ENCODE data around the gene ATF2.
"Not testable (repeated sequence)": the region's sequence is repeated elsewhere in the genome, so short reads cannot be mapped to it uniquely, and the experiment has no call there.

The ATF2 gene

GRCh38 chr2:175164235-175164634 is 3.8 kb downstream of the ATF2 start:
- DNase-seq (ENCODE audit: low spot score): no peak

- no peak for DNase-seq (ENCODE audit: low spot score)
Observed at GRCh38 chr2:175158894-175159293, 9.1 kb downstream of the ATF2 start.

- DNase-seq (ENCODE audit: low spot score): no peak
Observed at GRCh38 chr2:175156534-175156933, 11.5 kb downstream of the ATF2 start.

GRCh38 chr2:175154661-175155082 is 13.3 kb downstream of the ATF2 start:
- no peak for DNase-seq (ENCODE audit: low spot score)

GRCh38 chr2:175152242-175152641 is 15.8 kb downstream of the ATF2 start:
- DNase-seq (ENCODE audit: low spot score): no peak

GRCh38 chr2:175151791-175152190 is 16.2 kb downstream of the ATF2 start:
- DNase-seq (ENCODE audit: low spot score): no peak

- DNase-seq (ENCODE audit: low spot score): no peak
Observed at GRCh38 chr2:175147186-175147585, 20.8 kb downstream of the ATF2 start.

GRCh38 chr2:175143678-175144077 is 24.3 kb downstream of the ATF2 start:
- no peak for DNase-seq (ENCODE audit: low spot score)

GRCh38 chr2:175143191-175143590 is 24.8 kb downstream of the ATF2 start:
- DNase-seq (ENCODE audit: low spot score): no peak

- no peak for DNase-seq (ENCODE audit: low spot score)
Observed at GRCh38 chr2:175140332-175140731, 27.7 kb downstream of the ATF2 start.

GRCh38 chr2:175137793-175138192 is 30.2 kb downstream of the ATF2 start:
- no peak for DNase-seq (ENCODE audit: low spot score)

- DNase-seq (ENCODE audit: low spot score): no peak
Observed at GRCh38 chr2:175136334-175137215, 31.4 kb downstream of the ATF2 start.

GRCh38 chr2:175135862-175136261 is 32.1 kb downstream of the ATF2 start:
- DNase-seq (ENCODE audit: low spot score): no peak

- DNase-seq (ENCODE audit: low spot score): no peak
Observed at GRCh38 chr2:175135177-175135576, 32.8 kb downstream of the ATF2 start.

- DNase-seq (ENCODE audit: low spot score): no peak
Observed at GRCh38 chr2:175131252-175131651, 36.8 kb downstream of the ATF2 start.

- DNase-seq (ENCODE audit: low spot score): peak; percentile 29
Observed at GRCh38 chr2:175126661-175127060, 41.3 kb downstream of the ATF2 start.

GRCh38 chr2:175123254-175123653 is 44.7 kb downstream of the ATF2 start:
- no peak for DNase-seq (ENCODE audit: low spot score)

- DNase-seq (ENCODE audit: low spot score): peak; percentile 68
Observed at GRCh38 chr2:175111200-175111657, 56.8 kb downstream of the ATF2 start.

- not testable (repeated sequence) for DNase-seq (ENCODE audit: low spot score)
Observed at GRCh38 chr2:175108091-175108490, 59.9 kb downstream of the ATF2 start.

GRCh38 chr2:175107146-175107545 is 60.9 kb downstream of the ATF2 start:
- DNase-seq (ENCODE audit: low spot score): no peak

- peak; percentile 26 for DNase-seq (ENCODE audit: low spot score)
Observed at GRCh38 chr2:175103191-175103590, 64.8 kb downstream of the ATF2 start.

- DNase-seq (ENCODE audit: low spot score): no peak
Observed at GRCh38 chr2:175101514-175101913, 66.5 kb downstream of the ATF2 start.

GRCh38 chr2:175097297-175097696 is 70.7 kb downstream of the ATF2 start:
- no peak for DNase-seq (ENCODE audit: low spot score)

- not testable (repeated sequence) for DNase-seq (ENCODE audit: low spot score)
Observed at GRCh38 chr2:175084117-175084516, 83.9 kb downstream of the ATF2 start.
